SH-SY5Y (cell line): ENCODE measurements around the gene SDHB.

Experiments used
- GATA2 ChIP-seq: IDR thresholded peaks from 2 replicates; pipeline ENCODE4 v1.6.1; 2011; ENCODE audit warnings: mild to moderate bottlenecking, low read depth, low read length
- GATA3 ChIP-seq: IDR thresholded peaks from 2 replicates; pipeline ENCODE4 v1.6.1; 2011; ENCODE audit warnings: low read depth, mild to moderate bottlenecking, low read length, moderate library complexity

Gene SDHB

DNA sequence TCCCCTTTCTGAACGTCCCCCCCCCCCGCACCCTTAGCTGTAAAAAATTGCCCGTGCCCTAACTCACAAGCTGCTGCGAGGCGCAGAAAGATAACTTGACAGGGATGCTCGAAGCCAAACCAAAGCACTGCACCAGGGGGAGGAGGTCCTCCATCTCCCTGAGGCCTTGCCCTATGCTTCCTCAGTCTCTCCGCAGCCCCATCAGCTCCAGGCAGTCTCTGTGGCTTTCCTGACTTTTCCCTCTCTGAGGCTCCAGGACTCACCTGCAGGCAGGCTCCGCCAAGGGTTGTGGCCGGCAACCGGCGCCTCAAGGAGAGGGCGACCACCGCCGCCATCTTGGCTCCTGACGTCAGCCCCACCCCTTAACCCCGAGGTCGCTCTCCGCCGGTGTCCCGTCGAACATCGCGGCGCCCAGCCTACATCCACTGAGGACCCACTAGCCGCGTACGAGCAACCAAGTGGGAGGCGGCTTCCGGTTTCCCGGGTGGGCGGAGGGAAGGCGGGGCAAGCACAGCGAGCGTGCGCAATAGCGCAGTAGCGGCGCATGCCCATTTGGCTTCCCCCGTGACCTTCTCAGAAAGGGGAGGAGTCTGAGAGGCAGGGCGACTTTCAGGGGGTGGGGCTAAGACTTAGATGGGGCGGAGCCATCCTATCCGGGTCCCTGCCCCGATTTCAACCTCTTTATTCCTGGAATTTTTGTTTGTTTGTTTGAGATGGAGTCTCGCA, at the start of gene SDHB:
Gene SDHB (minus strand): TSS at position 348 of the 726 bp plus-strand sequence. CDS start 13 bp downstream, at position 335.
- no peak for TF ChIP-seq GATA2
- no peak for TF ChIP-seq GATA3

DNA sequence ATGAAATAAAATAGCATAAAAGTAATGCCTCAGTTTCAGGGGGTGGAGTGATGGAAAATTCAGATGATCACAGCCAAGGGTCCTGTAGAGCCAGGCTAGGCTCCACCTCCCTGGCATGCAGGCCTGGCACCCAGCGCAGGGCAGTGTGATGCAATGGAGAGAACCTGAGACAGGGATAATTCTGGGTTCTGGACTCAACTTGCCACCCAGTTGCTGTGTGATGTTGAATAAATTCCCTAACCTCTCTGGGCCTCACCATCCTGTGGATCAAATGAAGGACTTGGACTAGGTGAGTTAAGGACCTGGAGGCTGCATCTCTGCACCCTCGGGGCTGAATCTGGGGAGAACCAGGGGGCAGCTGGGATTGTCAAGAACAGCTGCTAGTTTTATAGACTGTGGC, 48.4 kb upstream of the SDHB start:
- TF ChIP-seq GATA2: no peak
- TF ChIP-seq GATA3: no peak

DNA sequence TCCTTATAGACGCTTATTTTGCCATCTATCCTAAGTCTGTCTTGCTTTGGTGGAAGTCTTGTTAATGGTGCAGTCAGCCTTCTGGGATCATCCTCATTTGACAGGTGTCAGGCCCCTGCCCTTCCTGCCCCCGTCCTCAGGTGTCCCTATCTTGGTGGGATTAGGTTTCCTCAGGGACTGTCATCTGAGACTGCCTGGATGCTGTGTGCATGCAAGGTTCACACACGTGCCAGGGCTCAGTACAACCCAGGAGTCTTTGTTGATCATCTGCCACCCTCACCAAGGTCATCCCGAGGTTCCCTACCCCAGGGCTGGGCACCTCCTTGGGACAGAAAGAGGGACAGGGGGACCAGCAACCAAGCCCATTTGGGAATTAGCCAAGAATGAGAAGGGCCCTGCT, 47.4 kb upstream of the SDHB start:
- TF ChIP-seq GATA2 (no peak), GATA3 (no peak)

DNA sequence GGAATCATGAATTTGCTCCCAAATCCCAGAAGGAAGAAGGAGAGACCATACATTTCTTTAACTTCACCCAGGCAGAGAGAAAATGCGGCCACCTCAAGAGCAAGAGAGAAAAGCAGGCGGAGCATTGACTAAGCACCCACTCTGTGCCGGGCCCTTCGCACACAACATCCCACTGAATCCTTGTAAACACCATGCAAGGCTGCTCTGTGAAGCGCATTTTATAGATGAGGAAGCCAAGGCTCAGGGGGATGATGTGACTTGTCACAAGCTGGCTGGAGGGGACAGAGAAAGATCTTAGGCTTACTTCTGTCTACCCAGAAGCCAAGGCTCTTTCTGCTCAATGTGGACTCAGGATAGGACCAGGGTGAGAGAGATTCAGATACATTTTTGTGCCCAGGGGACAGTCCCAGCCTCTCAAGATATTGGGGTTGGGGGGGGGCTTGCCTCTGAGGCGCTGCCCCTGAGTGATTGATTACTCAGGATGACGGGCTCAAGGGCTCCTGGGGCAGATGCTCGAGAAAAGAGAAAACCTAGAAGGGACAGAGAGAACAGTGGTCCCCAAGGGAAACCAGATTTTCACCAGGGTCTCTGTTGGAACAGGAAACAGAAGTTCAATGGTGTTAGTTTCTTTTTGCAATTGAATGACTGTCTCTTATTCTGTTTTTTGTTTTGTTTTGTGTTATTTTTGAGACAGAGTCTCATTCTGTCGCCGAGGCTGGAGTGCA, 45.9 kb upstream of the SDHB start:
- no peak for TF ChIP-seq GATA3
- TF ChIP-seq GATA2: no peak

DNA sequence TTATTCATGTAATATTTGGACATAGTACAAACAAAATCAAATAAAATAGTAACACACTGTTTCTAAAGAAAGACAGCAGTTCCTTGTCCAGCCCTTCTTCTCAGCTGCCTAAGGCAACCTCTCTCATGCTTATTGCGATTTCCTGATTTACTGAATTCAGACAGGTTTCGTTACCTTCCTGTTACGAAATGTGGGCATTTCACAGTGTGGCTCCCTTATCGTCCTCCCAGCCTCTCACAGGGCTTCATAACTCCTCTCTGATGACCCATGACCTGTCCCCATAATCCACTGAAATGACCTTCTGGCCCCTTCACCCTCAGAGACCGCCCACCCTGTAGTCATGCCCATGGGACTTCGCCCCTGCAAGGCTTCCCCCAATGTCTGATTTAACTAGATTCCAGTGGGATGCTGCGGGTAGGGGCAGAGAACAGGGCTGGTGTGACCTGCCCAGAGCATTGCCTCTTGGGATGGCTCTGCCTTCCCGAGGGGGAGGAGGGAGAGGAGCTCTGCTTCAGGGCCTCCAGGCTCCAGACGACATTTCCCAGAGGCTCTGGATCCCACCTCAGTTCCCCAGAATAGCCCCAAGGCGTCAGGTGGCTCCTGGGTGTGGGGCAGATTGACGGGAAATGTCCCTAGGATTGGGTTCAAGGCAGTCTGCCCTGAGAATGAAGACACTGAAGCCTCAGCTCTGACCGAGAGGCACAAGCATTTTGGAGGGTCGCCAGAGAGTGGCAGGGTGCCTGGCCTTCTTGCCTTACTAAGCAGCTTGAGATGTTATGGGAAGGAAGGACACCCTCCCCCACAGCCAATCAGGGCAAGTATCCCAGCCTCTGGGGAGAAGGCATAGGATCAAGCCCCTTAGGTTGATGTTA, 44.9 kb upstream of the SDHB start:
- TF ChIP-seq GATA2 (no peak), GATA3 (no peak)

DNA sequence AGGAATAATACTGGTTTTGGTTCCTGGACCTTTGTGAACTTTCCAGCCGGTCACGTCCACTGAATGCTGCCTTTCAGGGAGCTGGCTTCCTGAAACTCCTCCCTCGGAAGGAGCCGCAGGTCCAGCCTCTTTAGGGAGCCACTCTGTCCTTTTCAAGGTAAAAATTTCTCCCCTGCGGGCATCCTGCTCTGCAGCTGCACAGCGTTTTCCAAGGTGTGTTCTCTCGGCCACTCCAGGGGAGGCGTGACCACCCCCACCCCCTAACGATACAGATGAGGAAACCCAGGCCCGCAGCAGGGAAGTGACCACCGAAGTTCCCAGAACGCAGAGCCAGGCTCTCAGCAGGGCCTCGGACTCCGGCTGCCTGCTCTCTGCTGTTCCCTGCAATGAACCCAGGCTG, 44.0 kb upstream of the SDHB start:
- TF ChIP-seq GATA3 (no peak), GATA2 (no peak)

DNA sequence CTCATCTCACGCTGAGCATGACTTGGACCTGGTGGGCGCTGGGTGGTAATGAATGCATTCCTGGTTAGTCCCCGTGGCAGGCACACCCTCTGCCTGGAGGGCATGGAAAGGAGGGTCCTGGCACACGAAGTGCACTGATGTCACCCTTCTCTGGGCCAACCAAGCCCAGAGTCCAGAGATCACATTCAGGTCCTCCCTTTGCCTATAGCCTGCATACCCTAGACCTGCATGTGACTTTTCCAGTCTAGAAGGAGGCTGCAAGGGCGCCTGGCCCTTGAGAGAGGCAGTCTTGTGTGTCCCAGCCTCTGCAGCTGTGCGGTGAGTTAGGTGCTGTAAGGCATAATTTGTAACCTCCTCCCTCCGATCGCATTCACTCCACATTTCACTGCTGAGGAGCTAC, 43.3 kb upstream of the SDHB start:
- TF ChIP-seq GATA3 (no peak), GATA2 (no peak)

DNA sequence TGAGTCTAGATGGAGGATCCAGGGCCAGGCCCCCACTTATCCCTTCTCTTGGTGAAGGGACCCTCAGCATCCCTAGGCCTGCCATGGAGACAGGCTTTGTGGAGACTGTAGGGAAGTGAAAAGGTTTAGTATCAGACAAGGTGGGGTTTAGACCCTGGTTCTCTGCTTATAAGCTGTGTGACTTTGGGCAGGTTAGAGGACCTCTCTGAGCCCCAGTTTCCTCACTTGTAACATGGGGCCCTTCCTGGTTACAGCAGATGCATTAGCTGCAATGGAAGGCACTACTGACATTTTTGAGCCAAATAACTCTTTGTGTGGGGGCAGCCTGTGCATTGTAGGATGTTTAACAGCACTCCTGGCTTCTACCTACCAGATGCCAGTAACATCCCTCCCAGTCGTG, 42.8 kb upstream of the SDHB start:
- TF ChIP-seq GATA2 (no peak), GATA3 (no peak)

DNA sequence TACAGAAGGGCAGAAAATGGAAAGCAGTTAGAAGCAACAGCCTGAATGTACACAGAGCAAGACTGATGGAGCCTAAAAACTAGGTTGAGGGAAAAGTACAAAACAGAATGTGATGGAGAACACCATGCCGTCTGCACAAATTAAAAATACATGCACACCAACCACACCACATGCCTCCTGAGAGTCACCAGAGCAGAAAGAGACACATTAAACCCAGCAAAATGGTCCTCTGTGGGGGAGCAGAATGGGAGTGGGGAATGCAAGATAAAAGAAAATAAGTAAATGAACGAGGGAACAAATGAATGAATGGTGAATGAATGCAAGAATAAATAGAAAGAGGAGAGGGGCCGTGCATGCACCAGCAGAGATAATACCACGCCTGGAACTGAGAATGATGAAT, 41.3 kb upstream of the SDHB start:
- no peak for TF ChIP-seq GATA2
- TF ChIP-seq GATA3: no peak

DNA sequence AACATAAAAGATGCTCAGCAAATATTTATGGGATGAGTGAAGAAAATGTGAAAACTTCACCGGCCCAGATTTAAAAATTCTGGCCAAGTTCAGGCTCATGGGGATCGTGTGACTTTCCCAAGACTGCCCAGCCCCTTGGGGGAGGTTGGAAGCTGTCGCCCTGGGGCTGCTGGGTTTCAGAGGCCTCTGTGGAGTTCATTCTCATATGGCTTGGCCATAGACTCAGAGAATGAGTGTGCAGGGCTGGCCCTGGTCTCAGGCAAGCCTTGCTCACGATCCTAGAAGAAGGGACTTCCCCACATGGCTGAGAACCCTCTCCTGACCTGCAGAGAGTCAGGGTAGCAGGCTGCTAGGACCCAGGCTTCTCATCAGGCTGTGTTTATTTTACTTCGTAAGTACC, 40.8 kb upstream of the SDHB start:
- TF ChIP-seq GATA3 (no peak), GATA2 (no peak)

DNA sequence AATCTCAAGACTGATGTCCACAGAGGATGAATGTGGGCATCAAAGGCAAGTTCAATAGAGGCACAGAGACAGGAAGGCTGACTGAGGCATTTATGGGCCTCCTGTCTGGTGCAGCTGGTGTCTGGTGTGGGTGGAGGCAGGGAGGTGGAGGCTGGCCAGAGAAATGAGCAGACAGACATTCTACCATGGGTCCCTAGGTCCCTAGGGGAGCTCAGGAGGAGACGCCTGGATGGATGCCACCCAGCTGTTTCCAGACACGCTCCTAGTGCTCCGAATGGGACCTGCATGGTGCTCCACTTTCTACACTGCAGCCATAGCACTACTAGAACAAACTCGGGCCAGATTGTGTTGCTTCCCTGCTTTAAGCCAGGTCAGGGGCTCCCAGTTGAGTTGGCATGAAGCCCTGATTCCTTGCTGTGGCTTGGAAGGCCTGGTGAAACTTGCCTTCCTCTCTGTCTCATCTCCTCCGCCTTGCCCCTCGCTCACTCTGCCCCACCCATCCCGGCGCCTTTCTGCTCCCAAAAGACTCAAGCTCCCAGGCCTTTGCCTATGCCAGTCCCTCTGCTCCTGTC, 40.1 kb upstream of the SDHB start:
- no peak for TF ChIP-seq GATA2
- no peak for TF ChIP-seq GATA3

DNA sequence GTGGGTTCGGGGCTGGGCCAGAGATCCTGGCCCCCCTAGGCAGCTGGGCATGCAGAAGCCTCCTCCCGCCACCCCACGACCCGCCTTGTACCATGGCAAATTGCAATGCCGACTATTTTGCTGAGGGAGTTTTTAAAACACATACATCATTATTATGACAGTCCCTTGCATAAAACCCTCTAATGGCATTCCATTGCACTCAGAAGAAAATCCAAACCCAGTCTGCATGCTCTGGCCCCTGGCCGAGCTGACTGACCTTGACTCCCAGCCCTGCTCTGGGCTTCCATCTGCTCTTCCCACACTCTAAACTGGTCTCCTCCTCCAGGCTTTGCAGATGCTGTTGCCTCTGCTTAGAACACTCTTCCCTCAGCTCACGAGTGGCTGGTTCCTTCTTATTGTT, 37.4 kb upstream of the SDHB start:
- TF ChIP-seq GATA3: no peak

DNA sequence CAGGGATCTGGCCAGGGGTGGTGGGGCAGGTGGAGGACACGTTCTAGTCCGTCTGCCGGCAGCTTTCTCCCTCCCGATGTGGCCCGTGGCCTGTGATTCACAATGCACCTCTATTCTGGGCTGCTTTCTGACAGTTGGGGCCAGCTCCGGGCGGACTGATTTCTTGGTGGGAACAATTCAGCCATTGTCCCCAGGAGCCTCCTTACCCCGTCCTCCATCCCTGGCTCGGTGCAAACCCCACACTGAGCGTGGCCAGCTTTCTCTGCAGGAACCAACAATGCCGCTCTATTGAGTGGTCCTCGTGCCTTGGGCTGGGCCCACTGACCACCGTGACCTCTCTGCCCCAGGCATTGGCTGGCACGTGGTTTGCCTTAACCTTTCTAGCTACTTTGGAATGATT, 35.7 kb upstream of the SDHB start:
- no peak for TF ChIP-seq GATA2
- no peak for TF ChIP-seq GATA3

DNA sequence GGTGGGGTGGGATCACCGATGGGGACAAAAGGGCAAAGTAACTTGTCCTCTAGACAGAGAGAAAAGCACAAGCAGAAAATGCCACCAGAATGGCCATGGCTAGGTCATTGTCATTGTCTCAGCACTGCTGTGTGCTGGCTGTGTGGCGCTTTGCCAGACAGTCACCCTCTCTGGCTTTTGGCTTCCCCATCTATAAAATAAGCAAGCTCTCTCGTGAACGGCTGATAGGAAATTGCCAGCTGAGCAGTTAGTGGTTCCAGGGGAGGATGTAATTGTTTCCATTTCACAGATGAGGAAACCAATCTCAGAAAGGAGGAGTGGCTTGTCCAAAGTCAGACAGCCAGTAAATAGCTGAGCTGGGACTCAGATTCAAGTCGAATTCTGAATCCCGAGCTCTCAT, 32.9 kb upstream of the SDHB start:
- TF ChIP-seq GATA3 (no peak), GATA2 (no peak)
